Lung microvascular endothelial cell (primary cell): ENCODE results near the gene KRT3. TPM values are rescaled to one million over a fixed set of nuclear protein-coding genes. Genes with fewer than 3 reads are reported as not detected.

Experiments used
- DNase-seq, 2 donors: peaks; one replicate each; pipeline versions ENCODE4 v3.0.0 to v3.0.0-alpha.2; 2010; ENCODE audit warnings: low read depth in 2 of 2
- total RNA-seq: library from RNA; depleted of rRNA; stranded (reverse); fragments of >200 nt; gene quantifications from 2 replicates; pipeline ENCODE4 v1.2.1, GENCODE V29; 2014

KRT3 gene
- total RNA-seq = not detected in 2 replicates

GRCh38 chr12:52795694-52796428 is at the start of gene KRT3:
Gene KRT3, minus strand, starts transcription at chr12:52796117. Its CDS starts 75 bp downstream, at chr12:52796042.
- no peak for DNase-seq

DNA sequence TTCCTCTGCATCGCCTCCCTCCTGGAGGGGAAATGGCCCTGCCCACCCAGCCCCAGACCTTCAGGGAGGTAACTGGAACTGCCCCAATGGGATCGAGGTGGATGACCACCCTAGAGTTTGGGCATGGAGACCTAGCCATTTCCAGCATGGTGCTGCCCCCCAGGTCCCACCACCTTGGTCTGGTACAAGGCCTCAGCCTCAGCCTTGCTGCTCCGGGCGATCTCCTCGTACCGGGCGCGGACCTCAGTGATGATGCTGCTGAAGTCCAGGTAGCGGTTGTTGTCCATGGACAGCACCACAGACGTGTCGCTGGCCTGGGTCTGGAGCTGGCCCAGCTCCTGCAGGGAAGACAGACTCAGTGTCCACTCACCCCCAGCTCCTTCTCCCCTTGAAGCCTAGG is 48.5 kb upstream of the KRT3 start:
- no peak for DNase-seq

- DNase-seq = no peak
Measured at GRCh38 chr12:52839436-52840105, 43.7 kb upstream of the KRT3 start.

GRCh38 chr12:52838609-52839435 is 42.9 kb upstream of the KRT3 start:
- DNase-seq = no peak

GRCh38 chr12:52837781-52838608 is 42.1 kb upstream of the KRT3 start:
- DNase-seq = peak in 1 of 2 donors; percentile 54

DNA sequence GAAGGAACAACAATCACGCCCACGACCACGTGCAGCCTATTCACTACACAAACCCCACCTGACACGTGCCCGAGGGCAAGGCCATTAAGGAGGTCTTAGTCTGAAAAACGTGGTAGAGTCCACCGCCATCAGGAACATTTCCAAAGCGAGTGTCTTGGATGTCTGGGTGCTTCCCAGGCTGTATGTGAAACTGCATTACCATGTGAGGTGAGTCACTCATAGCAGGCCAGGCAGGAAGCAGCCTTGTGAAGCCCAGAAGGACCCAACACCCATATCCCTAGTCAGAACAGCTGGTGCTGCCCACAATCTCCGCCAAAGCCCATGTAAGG is 41.5 kb upstream of the KRT3 start:
- DNase-seq = peak; percentile 13 to 92

GRCh38 chr12:52836491-52837412 is 40.8 kb upstream of the KRT3 start:
- no peak for DNase-seq

DNA sequence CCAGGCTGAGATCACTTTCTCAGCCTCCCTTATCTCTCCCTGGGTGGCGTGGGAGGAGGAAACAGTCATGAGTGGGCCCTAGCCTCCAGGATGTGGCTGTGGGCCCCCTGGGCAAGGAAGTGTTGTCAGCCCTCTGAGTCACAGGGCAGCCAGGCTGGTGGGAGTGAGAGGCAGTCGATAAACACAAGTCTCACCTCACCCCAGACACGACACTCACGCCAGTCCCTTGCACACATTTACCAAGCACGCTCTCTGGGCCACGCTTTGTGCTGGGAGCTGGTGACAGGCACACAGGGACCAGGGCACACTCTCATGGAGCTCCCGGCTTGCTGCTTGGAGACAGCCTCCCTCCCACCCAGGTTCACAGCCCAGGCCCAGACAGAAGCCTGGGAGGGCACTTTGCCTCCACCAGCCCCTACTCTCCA is 40.1 kb upstream of the KRT3 start:
- peak; percentile 14 to 89 for DNase-seq

- no peak for DNase-seq
Measured at GRCh38 chr12:52835271-52836041, 39.5 kb upstream of the KRT3 start.

GRCh38 chr12:52834727-52835001 is 38.7 kb upstream of the KRT3 start:
- no peak for DNase-seq

GRCh38 chr12:52833922-52834726 is 38.2 kb upstream of the KRT3 start, which contains the start of gene KRT79:
Gene KRT79, minus strand, starts transcription at chr12:52834311. Its CDS starts 51 bp downstream, at chr12:52834260.
- no peak for DNase-seq

DNA sequence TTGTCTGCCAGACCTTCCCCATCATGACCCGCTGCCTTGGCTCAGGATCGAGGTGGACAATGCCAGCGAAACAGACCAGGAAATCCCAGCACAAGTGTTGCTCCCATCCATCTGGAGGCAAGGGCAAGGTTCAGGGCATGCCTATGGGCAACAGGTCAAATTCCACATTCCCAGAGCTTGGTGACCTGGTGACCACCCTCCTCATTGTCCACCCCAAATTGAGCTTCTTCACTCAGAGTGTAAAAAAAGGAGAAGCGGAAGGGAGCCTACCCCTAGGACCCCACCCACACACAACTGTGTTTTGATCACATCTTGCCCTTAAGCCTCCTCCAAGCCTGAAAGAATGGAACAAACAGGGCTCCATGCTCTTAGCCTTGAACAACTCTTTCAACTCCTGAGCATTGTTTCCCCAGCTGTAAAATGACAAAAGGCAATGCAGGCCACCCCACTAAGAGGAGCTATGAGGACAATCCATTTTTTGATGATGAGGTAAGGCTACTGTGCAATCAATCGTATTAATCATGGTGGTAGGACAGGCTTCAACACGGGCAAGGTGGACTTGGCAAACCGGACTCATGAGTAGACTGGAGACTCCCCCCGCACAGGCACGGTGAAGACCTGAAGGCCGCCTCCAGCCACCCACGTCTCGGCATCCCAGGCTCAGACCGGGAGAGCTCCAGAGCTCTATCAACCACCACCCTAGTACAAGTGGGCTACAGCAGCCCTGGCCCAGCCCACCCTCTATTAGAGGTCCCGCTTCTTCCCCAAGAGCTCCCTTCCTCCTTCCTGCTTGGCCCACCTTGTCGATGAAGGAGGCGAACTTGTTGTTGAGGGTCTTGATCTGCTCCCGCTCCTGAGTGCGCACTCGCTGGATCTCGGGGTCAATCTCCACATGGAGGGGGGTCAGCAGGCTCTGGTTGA is 37.3 kb upstream of the KRT3 start:
- no peak for DNase-seq

GRCh38 chr12:52832451-52832850 is 36.5 kb upstream of the KRT3 start:
- no peak for DNase-seq

DNA sequence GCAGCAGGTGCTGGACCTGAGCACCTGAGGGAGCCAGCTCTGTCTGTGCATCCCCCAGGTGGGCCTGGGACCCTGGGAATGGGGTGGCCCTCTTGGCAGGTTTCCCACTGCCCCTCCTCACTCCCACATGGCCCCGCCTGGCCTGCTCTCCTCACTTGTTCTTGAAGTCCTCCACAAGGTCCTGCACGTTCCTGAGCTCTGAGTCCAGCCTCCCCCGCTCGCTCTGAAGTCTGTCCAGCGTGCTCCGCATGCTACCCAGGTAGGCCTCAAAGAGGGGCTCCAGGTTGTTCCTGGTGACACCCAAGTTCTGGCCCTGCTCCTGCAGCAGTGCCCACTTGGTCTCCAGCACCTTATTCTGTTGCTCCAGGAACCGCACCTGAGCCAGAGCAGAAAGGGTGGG is 35.3 kb upstream of the KRT3 start:
- DNase-seq = no peak

DNA sequence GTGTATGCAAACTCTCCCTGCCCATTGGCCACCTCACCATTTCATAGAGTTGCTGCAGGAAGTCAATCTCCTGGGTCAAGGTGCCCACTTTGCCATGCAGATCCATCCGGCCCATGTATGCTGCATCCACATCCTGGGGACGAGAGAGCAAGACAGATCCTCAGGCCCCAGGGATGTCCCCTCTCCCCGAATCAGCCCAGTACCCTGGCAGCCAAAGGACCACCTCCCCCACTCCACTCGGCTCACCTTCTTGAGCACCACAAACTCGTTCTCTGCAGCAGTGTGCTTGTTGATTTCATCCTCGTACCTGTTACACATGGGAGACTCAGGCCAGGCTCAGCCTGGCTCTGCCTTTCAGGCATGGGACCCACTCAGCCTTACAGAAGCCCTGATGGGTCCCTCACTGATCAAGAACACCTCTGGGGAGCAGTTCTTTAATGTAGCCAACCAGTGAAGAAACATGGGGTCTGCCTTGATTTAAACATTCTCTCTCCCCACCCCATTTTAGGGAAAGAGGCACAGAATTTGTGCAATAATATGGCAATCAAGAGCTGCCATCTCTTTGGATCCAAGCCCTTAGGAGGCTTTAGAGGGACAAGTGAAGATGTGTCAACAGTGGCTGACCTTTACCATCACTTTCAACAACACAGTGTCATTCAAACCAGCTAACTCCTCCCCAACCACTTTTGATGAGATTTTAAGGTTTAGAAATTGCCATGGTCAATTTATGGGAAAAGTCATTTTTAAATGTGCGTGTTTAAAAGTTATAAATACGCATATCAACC is 34.3 kb upstream of the KRT3 start:
- no peak for DNase-seq

DNA sequence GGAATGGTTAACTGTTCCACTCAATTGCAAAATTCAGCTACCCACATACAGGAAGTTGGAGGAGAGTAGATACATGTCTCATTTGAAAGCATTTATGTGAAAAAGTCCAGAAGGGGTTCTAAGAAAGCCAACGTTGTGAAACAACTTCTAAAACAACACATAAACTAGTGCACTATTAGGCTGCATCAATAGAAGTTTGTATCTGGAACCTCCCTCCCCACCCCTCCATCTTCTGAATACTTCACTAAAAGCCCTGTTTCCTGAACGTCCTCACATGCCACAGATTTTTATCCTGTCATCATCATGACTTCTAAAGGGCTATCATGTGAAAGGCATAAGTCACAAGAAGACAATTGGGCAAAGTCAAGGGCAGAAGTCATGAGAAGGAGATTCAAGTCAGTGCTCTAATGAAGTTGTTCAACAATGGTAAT is 32.7 kb upstream of the KRT3 start:
- no peak for DNase-seq

- DNase-seq = no peak
Measured at GRCh38 chr12:52828156-52828555, 32.2 kb upstream of the KRT3 start.
